Measurements from ENCODE around the gene ALDOC.
"Not testable (repeated sequence)": the region's sequence is repeated elsewhere in the genome, so short reads cannot be mapped to it uniquely, and the experiment has no call there.

The ALDOC gene

GRCh38 chr17:28576758-28577465, at the start of gene ALDOC:
TSS of gene ALDOC (minus strand) at chr17:28576895. CDS start at chr17:28575532, 1,363 bp downstream.
- peak; percentile 98 for DNase-seq

GRCh38 chr17:28624148-28624547, 47.5 kb upstream of the ALDOC start:
- no peak for DNase-seq

- DNase-seq: no peak
These were observed 47.0 kb upstream of the ALDOC start for GRCh38 chr17:28623696-28624095.

- DNase-seq: no peak
These were observed 45.5 kb upstream of the ALDOC start for GRCh38 chr17:28622186-28622585.

GRCh38 chr17:28620010-28620409, 43.3 kb upstream of the ALDOC start:
- DNase-seq: no peak

- no peak for DNase-seq
These were observed 41.8 kb upstream of the ALDOC start for GRCh38 chr17:28618464-28618863.

GRCh38 chr17:28616281-28616680, 39.6 kb upstream of the ALDOC start:
- DNase-seq: no peak

GRCh38 chr17:28615260-28615940, 38.7 kb upstream of the ALDOC start:
- no peak for DNase-seq

- DNase-seq: no peak
These were observed 37.3 kb upstream of the ALDOC start, which contains the start of gene RSKR for GRCh38 chr17:28613931-28614381. TSS of gene RSKR (minus strand) at chr17:28614185. CDS start at chr17:28614161, 24 bp downstream.

GRCh38 chr17:28612936-28613872, 36.5 kb upstream of the ALDOC start:
- DNase-seq: peak; percentile 9 to 54

- no peak for DNase-seq
These were observed 35.8 kb upstream of the ALDOC start for GRCh38 chr17:28612531-28612930.

GRCh38 chr17:28610376-28610775, 33.7 kb upstream of the ALDOC start:
- DNase-seq: no peak

GRCh38 chr17:28604031-28604430, 27.3 kb upstream of the ALDOC start:
- DNase-seq: not testable (repeated sequence)

GRCh38 chr17:28599311-28600184, 22.9 kb upstream of the ALDOC start:
- peak; percentile 57 to 72 for DNase-seq

- DNase-seq: peak; percentile 94 to 96
These were observed 22.2 kb upstream of the ALDOC start, which contains the start of gene SPAG5 for GRCh38 chr17:28598799-28599310. TSS of gene SPAG5 (minus strand) at chr17:28599025. CDS start at chr17:28598946, 79 bp downstream.

- no peak for DNase-seq
These were observed 21.7 kb upstream of the ALDOC start for GRCh38 chr17:28598389-28598788.

GRCh38 chr17:28597606-28598383, 21.1 kb upstream of the ALDOC start:
- DNase-seq: no peak

- DNase-seq: no peak
These were observed 15.6 kb upstream of the ALDOC start for GRCh38 chr17:28592260-28592659.

GRCh38 chr17:28585851-28586250, 9.2 kb upstream of the ALDOC start:
- no peak for DNase-seq

GRCh38 chr17:28584434-28584833, 7.7 kb upstream of the ALDOC start:
- DNase-seq: no peak

- no peak for DNase-seq
These were observed 5.8 kb upstream of the ALDOC start for GRCh38 chr17:28582513-28582912.
